A673 (cell line): ENCODE results near the gene TNIP1. TPM values are rescaled to one million over a fixed set of nuclear protein-coding genes. Genes with fewer than 3 reads are reported as not detected.

Source experiments
- BruUV-seq: library from RNA; stranded (reverse); fragments of 400-500 nt; replicated peaks from 2 replicates; lab custom pipeline; 2021; lab: Mats Ljungman, UMichigan
- CTCF ChIA-PET: fragments of 300-600 bp; sonication (Branson Sonifier 250); formaldehyde crosslinking; loops from one replicate; lab custom pipeline; 2022; ENCODE audit warnings: antibody characterized with exemption; lab: Charles Lee
- POLR2A ChIA-PET: fragments of 300-600 bp; sonication (Branson Sonifier 250); formaldehyde crosslinking; loops from one replicate; lab custom pipeline; 2022; ENCODE audit warnings: antibody characterized with exemption; ENCODE audit not compliant: low non-redundant PET; lab: Charles Lee
- DNase-seq: peaks from one replicate; pipeline ENCODE4 v3.0.0-alpha.2; 2015; ENCODE audit warnings: low spot score
- H3K27ac ChIP-seq: fragments of 200-600 bp; sonication (generic); 2 replicates; pipeline ENCODE4 v1.5.1; 2016; ENCODE audit warnings: mixed run types, low read depth, mild to moderate bottlenecking, mixed read lengths, antibody characterized with exemption, low read length; ENCODE audit not compliant: poor library complexity, severe bottlenecking
- H3K27me3 ChIP-seq: fragments of 200-600 bp; sonication (generic); replicated peaks from 2 replicates; pipeline ENCODE4 v1.6.1; 2017; ENCODE audit warnings: mixed run types, low read depth, mild to moderate bottlenecking, mixed read lengths, antibody characterized with exemption, low read length; ENCODE audit not compliant: insufficient read depth, poor library complexity
- H3K36me3 ChIP-seq: fragments of 200-600 bp; sonication (generic); 2 replicates; pipeline ENCODE4 v1.6.1; 2016; ENCODE audit warnings: mixed run types, mild to moderate bottlenecking, mixed read lengths, antibody characterized with exemption, low read length; ENCODE audit not compliant: insufficient read depth, poor library complexity, severe bottlenecking
- H3K4me1 ChIP-seq: fragments of 200-600 bp; sonication (generic); 2 replicates; pipeline ENCODE4 v1.6.1; 2017; ENCODE audit warnings: mixed run types, mild to moderate bottlenecking, mixed read lengths, antibody characterized with exemption, low read length; ENCODE audit not compliant: insufficient read depth, poor library complexity, severe bottlenecking
- H3K4me3 ChIP-seq: fragments of 200-600 bp; sonication (generic); 2 replicates; pipeline ENCODE4 v1.5.1; 2016; ENCODE audit warnings: low read depth, mixed run types, mild to moderate bottlenecking, mixed read lengths, low read length; ENCODE audit not compliant: poor library complexity, severe bottlenecking
- H3K9me3 ChIP-seq: fragments of 200-600 bp; sonication (generic); 2 replicates; pipeline ENCODE4 v1.6.1; 2016; ENCODE audit warnings: mixed run types, low read depth, mild to moderate bottlenecking, mixed read lengths, antibody characterized with exemption, low read length; ENCODE audit not compliant: poor library complexity, severe bottlenecking
- CTCF ChIP-seq: fragments of 300-800, 200-600 bp; sonication (generic); conservative IDR thresholded peaks from 2 replicates; pipeline ENCODE4 v1.5.1; 2017; ENCODE audit warnings: low read depth, mild to moderate bottlenecking, antibody characterized with exemption, low read length, moderate library complexity, mixed read lengths
- EZH2 ChIP-seq: fragments of 200-600 bp; sonication (generic); IDR thresholded peaks from 2 replicates; pipeline ENCODE4 v1.6.1; 2017; ENCODE audit warnings: borderline replicate concordance, low read depth, mild to moderate bottlenecking, mixed read lengths, antibody characterized with exemption, low read length; ENCODE audit not compliant: poor library complexity, severe bottlenecking
- intact Hi-C: fragments of 100-400 bp; cut with micrococcal nuclease; formaldehyde crosslinking; loops from one replicate; pipeline ENCODE4 v1.10.0; 2022; ENCODE audit not compliant: unreplicated experiment
- total RNA-seq: library from RNA; stranded (reverse); gene quantifications from 2 replicates; pipeline ENCODE4 v1.2.3, GENCODE V29; 2021

The TNIP1 gene
- total RNA-seq, 1 experiment from 2014 or later: 33.3 TPM

DNA sequence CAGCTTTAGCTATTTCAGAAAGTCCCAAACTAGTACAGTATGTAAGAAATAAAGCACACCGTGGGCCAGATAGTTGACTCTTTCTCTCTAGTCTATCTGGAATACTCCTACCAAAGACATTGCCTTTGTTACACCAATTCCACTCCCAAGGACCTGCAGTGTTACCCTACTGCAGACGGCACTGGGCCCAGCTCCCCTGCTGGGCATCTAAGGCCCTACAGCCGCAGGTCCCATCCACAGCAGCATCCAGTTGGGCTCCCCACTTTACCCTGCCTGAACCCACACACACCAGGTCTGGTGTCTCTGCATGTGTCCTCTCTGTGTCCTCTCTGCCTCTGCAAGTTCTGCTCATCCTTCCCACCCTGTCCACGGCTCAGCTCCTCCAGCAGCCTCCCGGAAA is 22.5 kb downstream of the TNIP1 start:
- H3K9me3 ChIP-seq: no peaks in the 10 kb centered on the region
- ChIA-PET CTCF (interaction anchor here (0.6 kb wide), 1 partner anchor 105 kb away, joined by 3 read pairs; no protein-coding TSS in a partner anchor), POLR2A (no interaction called here)
- no peaks in the 10 kb centered on the region for H3K4me1 ChIP-seq
- H3K27me3 ChIP-seq: no peaks in the 10 kb centered on the region
- BruUV-seq: no TSS peak
- TF ChIP-seq CTCF (no peak), EZH2 (no peak)
- intact Hi-C loops: no loop called here
- H3K4me3 ChIP-seq: no peak overlapping the region
- no peaks in the 10 kb centered on the region for H3K36me3 ChIP-seq
- H3K27ac ChIP-seq: no peak overlapping the region
- no peak for DNase-seq

DNA sequence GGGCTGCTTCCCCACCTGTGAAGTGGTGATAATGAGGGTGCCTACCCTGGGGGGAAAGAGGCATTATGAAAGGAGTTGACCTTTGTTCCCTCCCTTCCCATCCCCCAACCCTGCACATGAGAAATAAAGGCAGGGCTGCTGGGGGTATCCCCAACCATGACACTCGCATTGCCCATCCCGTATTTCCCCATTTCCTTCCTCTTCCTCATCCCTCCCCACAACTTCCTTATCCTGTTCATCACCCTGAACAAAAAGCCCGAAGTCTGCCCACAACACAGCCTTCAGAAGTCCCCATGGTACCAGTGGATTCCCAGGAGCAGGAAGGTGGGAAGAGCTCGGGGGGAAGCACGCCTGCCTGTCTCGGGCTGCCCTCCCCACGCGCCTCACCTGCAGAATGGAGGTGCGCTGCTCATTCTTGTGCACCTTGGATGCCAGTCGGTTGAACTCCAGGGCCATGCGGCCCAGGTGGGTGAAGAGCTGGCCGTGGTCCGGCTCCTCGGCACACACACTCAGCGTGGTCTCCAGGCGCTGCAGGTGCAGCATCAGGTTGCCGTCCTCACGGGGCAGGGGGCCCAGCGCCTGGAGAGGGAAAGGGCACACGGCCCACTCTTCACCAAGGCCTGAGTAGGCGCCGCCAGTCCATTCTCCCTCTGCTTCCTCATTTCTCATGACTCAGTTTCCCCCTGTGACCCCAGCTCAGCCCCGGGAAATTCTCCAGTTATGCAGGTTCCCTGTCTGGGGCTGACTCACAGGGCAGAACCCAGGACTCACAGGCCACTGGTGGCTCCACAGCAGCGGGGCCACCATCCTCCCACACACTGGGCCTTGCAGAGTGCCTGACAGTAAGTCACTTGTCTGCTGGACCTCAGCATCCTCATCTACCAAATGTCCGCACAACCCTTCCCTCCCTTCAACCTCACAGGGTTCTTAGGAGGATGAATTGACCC is 24.2 kb downstream of the TNIP1 start:
- no peaks in the 10 kb centered on the region for H3K36me3 ChIP-seq
- H3K4me3 ChIP-seq: no peak overlapping the region
- no peaks in the 10 kb centered on the region for H3K27me3 ChIP-seq
- intact Hi-C loops: no loop called here
- POLR2A ChIA-PET: no interaction called here
- CTCF ChIA-PET: no interaction called here
- DNase-seq: no peak
- BruUV-seq: no TSS peak
- H3K9me3 ChIP-seq: no peaks in the 10 kb centered on the region
- H3K4me1 ChIP-seq: no peaks in the 10 kb centered on the region
- no peak overlapping the region for H3K27ac ChIP-seq
- no peak for TF ChIP-seq EZH2
- TF ChIP-seq CTCF: no peak

GRCh38 chr5:151055336-151055735 is 25.5 kb downstream of the TNIP1 start:
- no peak overlapping the region for H3K4me3 ChIP-seq
- H3K27ac ChIP-seq: no peak overlapping the region
- ChIA-PET POLR2A (no interaction called here), CTCF (no interaction called here)
- no peaks in the 10 kb centered on the region for H3K27me3 ChIP-seq
- TF ChIP-seq EZH2 (no peak), CTCF (no peak)
- H3K36me3 ChIP-seq: no peaks in the 10 kb centered on the region
- no peaks in the 10 kb centered on the region for H3K4me1 ChIP-seq
- no TSS peak for BruUV-seq
- no peaks in the 10 kb centered on the region for H3K9me3 ChIP-seq
- DNase-seq: no peak
- intact Hi-C loops: no loop called here
